H1 (cell line): Measurements from ENCODE around the gene WNK3. TPM values are rescaled to one million over a fixed set of nuclear protein-coding genes. Genes with fewer than 3 reads are reported as not detected.
A peak's percentile ranks its signal among the peaks of the same experiment; 100 is the strongest.

Experiments used
- BACH1 ChIP-seq: IDR thresholded peaks from 2 replicates; pipeline ENCODE4 v1.6.1; 2012; ENCODE audit warnings: low read length, improper control_type of control experiment
- BCL11A ChIP-seq, 2 experiments: IDR thresholded peaks; one replicate each; pipeline ENCODE4 v1.6.1; 2011; ENCODE audit warnings: low read depth in 2 of 2, low read length in 2 of 2, mild to moderate bottlenecking in 2 of 2
- BRCA1 ChIP-seq: IDR thresholded peaks from 2 replicates; pipeline ENCODE4 v1.6.1; 2012; ENCODE audit warnings: low read depth, low read length, improper control_type of control experiment
- CBX5 ChIP-seq: fragments of 300-800, 300-1000 bp; sonication (generic); IDR thresholded peaks from 2 replicates; pipeline ENCODE4 v1.7.1; 2016; ENCODE audit warnings: antibody characterized with exemption, low read length, low read depth
- CTBP2 ChIP-seq: IDR thresholded peaks from 2 replicates; pipeline ENCODE4 v1.7.0; 2011; ENCODE audit warnings: borderline replicate concordance, mild to moderate bottlenecking, moderate library complexity, mixed read lengths, low read length; ENCODE audit not compliant: insufficient read depth, insufficient read length
- E2F6 ChIP-seq: IDR thresholded peaks from 2 replicates; pipeline ENCODE4 v1.6.1; 2012; ENCODE audit warnings: inconsistent platforms
- GTF2F1 ChIP-seq: IDR thresholded peaks from 2 replicates; pipeline ENCODE4 v1.6.1; 2012; ENCODE audit warnings: low read depth, low read length, improper control_type of control experiment, borderline replicate concordance
- JUN ChIP-seq: IDR thresholded peaks from 2 replicates; pipeline ENCODE4 v1.6.1; 2011; ENCODE audit warnings: low read depth, mild to moderate bottlenecking, improper control_type of control experiment, low read length
- KDM1A ChIP-seq: fragments of 200-600, 300-600 bp; sonication (generic); IDR thresholded peaks from 2 replicates; pipeline ENCODE4 v1.7.1; 2016; ENCODE audit warnings: mild to moderate bottlenecking, low read length, borderline replicate concordance
- NANOG ChIP-seq: IDR thresholded peaks from 2 replicates; pipeline ENCODE4 v1.6.1; 2011; ENCODE audit warnings: low read length, low read depth, mild to moderate bottlenecking, inconsistent platforms; ENCODE audit not compliant: insufficient read depth, poor library complexity, severe bottlenecking
- NRF1 ChIP-seq: IDR thresholded peaks from 2 replicates; pipeline ENCODE4 v1.6.1; 2011; ENCODE audit warnings: mild to moderate bottlenecking, low read depth, low read length, improper control_type of control experiment
- POLR2AphosphoS5 ChIP-seq: IDR thresholded peaks from 2 replicates; pipeline ENCODE4 v1.6.1; 2011; ENCODE audit warnings: low read depth, low read length
- RBBP5 ChIP-seq: IDR thresholded peaks from 2 replicates; pipeline ENCODE4 v1.7.1; 2012; ENCODE audit warnings: low read depth, mild to moderate bottlenecking, inconsistent platforms, low read length, moderate library complexity, borderline replicate concordance
- RXRA ChIP-seq: IDR thresholded peaks from 2 replicates; pipeline ENCODE4 v1.6.1; 2011; ENCODE audit warnings: low read depth, mild to moderate bottlenecking, low read length, moderate library complexity; ENCODE audit not compliant: insufficient read depth
- SIN3A ChIP-seq, 2 experiments: IDR thresholded peaks in 1 of 2; conservative IDR thresholded peaks in 1 of 2; 2 replicates each; pipeline ENCODE4 v1.6.1; 2011 to 2012; ENCODE audit warnings: low read length in 2 of 2, improper control_type of control experiment in 1 of 2, low read depth in 1 of 2, mild to moderate bottlenecking in 1 of 2
- SIRT6 ChIP-seq: IDR thresholded peaks from one replicate; pipeline ENCODE4 v1.7.1; 2012; ENCODE audit warnings: low read length, inconsistent platforms
- TBP ChIP-seq: IDR thresholded peaks from 2 replicates; pipeline ENCODE4 v1.6.1; 2011; ENCODE audit warnings: low read depth, low read length, improper control_type of control experiment
- polyA plus RNA-seq, 7 experiments: library from polyadenylated mRNA; depleted of rRNA in 3 of 7; stranded (reverse) in 5 of 7; unstranded in 2 of 7; fragments of >200 nt in 5 of 7; fragments of 200-250 nt in 2 of 7; gene quantifications; 1 replicate in 5 of 7; 2 replicates in 1 of 7; 4 replicates in 1 of 7; pipeline versions ENCODE4 v1.2.1 to v1.2.3, GENCODE V29; 2011 to 2013; ENCODE audit warnings: missing spikeins in 2 of 7, mixed read lengths in 2 of 7
- total RNA-seq: library from RNA; stranded (reverse); fragmentation: NEBNext Ultra II Directional; extraction: Animal tissue kit (Norgen Biotek cat#: 25700); gene quantifications from 2 replicates; pipeline ENCODE4 v1.2.1, GENCODE V29; 2021

WNK3 gene
- total and polyA plus RNA-seq, 2 of the 8 experiments (the other 6 are each of a cell fraction or from before 2014, with no cell fraction given): 5.5 to 37.5 TPM

GRCh38 chrX:54357414-54358377 lies at the start of gene WNK3 (continued):
- TF ChIP-seq RBBP5 (no peak), BACH1 (no peak), E2F6 (no peak; the same call in 1 of the 2 replicates), NANOG (no peak), BRCA1 (no peak), RXRA (no peak), TBP (peak; percentile 77), POLR2AphosphoS5 (peak; percentile 43; the same call in 1 of the 2 replicates), CTBP2 (no peak), CBX5 (no peak), SIN3A (conservative IDR thresholded peaks at IDR 0.05 in 1 of 2, IDR thresholded peaks at IDR 0.05 in 1 of 2; ENCODE audit: low read depth in 1 of 2, low read length in 2 of 2) (no peak; a peak in 1 of 4 replicates), NRF1 (no peak), JUN (no peak), GTF2F1 (no peak), KDM1A (no peak), SIRT6 (no peak), BCL11A (IDR thresholded peaks at IDR 0.05; ENCODE audit: low read depth in 2 of 2, low read length in 2 of 2) (no peak)
